Fibroblast of pulmonary artery (primary cell): ENCODE measurements around the gene CFAP52.
"Not testable (repeated sequence)": the region's sequence is repeated elsewhere in the genome, so short reads cannot be mapped to it uniquely, and the experiment has no call there.

Experiments
- DNase-seq: peaks from one replicate; pipeline ENCODE4 v3.0.0-alpha.2; 2010; ENCODE audit warnings: low read depth
- H3K4me3 ChIP-seq: replicated peaks from 2 replicates; pipeline ENCODE4 v1.5.1; 2011; ENCODE audit warnings: low read depth, mild to moderate bottlenecking, control low read depth, low read length, moderate library complexity
- TF ChIP-seq, protein P1 (sequence below): IDR thresholded peaks from 2 replicates; pipeline ENCODE4 v1.5.1; 2011; ENCODE audit warnings: mild to moderate bottlenecking, control low read depth, low read length, inconsistent platforms; ENCODE audit errors: missing control alignments

Gene CFAP52

GRCh38 chr17:9598661-9599060 lies 22.2 kb downstream of the CFAP52 start:
- no peak for DNase-seq
- TF ChIP-seq, protein P1, sequence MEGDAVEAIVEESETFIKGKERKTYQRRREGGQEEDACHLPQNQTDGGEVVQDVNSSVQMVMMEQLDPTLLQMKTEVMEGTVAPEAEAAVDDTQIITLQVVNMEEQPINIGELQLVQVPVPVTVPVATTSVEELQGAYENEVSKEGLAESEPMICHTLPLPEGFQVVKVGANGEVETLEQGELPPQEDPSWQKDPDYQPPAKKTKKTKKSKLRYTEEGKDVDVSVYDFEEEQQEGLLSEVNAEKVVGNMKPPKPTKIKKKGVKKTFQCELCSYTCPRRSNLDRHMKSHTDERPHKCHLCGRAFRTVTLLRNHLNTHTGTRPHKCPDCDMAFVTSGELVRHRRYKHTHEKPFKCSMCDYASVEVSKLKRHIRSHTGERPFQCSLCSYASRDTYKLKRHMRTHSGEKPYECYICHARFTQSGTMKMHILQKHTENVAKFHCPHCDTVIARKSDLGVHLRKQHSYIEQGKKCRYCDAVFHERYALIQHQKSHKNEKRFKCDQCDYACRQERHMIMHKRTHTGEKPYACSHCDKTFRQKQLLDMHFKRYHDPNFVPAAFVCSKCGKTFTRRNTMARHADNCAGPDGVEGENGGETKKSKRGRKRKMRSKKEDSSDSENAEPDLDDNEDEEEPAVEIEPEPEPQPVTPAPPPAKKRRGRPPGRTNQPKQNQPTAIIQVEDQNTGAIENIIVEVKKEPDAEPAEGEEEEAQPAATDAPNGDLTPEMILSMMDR: no peak
- H3K4me3 ChIP-seq: no peak overlapping the region

DNA sequence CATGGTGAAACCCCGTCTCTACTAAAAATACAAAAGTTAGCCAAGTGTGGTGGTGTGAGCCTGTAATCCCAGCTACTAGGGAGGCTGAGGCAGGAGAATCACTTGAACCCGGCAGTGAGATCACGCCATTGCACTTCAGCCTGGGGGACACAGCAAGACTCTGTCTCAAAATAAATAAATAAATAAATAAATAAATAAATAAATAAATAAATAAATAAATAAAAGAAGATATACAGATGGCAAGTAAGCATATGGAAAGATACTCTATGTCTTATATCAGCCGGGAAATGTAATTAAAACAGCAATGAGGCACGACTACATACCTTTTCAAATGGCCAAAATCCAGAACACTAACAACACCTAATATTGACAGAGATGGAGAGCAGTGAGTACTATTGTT lies 28.1 kb downstream of the CFAP52 start:
- DNase-seq, H3K4me3 ChIP-seq: not testable (repeated sequence)

GRCh38 chr17:9606453-9606852 lies 30.0 kb downstream of the CFAP52 start:
- TF ChIP-seq, protein P1: no peak
- DNase-seq: no peak
- no peak overlapping the region for H3K4me3 ChIP-seq

- DNase-seq, H3K4me3 ChIP-seq: not testable (repeated sequence)
These were observed 30.6 kb downstream of the CFAP52 start for GRCh38 chr17:9607058-9607457.

GRCh38 chr17:9611557-9611956 lies 35.1 kb downstream of the CFAP52 start:
- DNase-seq: no peak
- H3K4me3 ChIP-seq: no peak overlapping the region
- TF ChIP-seq, protein P1: no peak

DNA sequence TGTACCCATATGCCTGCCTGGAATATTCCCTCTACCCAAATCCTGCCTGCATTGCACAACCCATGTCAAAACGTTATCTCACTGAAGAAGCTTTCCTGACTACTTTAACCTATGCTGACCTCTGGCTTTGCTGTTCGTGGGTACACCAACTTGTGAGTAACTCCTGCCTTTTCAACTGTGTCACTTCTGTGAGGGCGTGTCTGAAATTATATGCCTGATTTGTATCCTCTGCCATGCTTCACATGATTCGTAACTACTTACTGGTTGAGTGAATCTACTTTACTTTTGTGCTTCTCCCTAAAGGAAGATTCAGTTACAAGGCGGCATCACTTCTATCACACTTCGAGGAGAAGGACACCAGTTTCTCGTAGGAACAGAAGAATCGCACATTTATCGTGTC lies 35.6 kb downstream of the CFAP52 start:
- TF ChIP-seq, protein P1: no peak
- H3K4me3 ChIP-seq: no peak overlapping the region
- DNase-seq: no peak

DNA sequence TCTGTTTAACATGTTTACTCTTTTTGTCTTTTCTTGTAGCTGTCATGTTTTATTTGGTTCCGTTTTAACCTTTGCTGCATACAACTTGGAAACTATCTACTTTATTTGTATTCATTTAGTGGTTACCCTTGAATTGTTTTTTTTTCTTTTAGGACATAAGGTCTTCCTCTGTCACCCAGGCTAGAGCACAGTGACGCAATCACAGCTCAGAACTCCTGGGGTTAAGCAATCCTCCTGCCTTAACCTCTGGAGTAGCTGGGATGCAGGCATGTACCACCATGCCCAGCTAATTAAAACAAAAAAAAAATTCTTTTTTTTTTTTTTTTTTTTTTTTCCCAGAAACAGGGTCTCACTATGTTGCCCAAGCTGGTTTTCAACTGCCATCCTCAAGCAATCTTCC lies 39.0 kb downstream of the CFAP52 start:
- TF ChIP-seq, protein P1: no peak
- no peak overlapping the region for H3K4me3 ChIP-seq
- no peak for DNase-seq

DNA sequence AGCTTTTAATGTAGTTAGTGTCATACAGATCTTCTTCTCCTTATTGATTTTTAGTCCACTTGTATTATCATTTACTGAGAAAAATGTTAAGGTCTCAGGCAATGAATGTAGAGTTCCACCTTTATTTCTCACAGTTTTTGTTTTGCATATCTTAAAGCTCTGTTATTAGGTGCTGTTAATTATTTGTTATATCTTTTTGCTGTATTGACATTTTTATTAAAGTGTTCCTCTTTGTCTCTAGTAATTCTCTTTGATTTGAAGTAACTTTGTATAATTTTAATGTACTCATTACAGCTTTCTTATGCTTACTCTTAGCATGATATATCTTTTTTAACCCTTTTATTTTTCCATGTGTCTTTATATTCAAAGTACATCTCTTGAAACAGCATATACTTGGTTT lies 46.5 kb downstream of the CFAP52 start:
- no peak overlapping the region for H3K4me3 ChIP-seq
- TF ChIP-seq, protein P1: no peak
- no peak for DNase-seq
